Erythroblast (primary cell): ENCODE measurements around the gene MAB21L4.

Experiments
- DNase-seq, 2 experiments: peaks; one replicate each; lab custom pipeline; 2025; lab: John Stamatoyannopoulos, UW
- GATA1 ChIP-seq: IDR thresholded peaks from 2 replicates; pipeline ENCODE4 v1.6.1; 2011; ENCODE audit warnings: low read depth, mild to moderate bottlenecking, control low read depth, low read length, moderate library complexity
- POLR2A ChIP-seq: IDR thresholded peaks from 2 replicates; pipeline ENCODE4 v1.6.1; 2011; ENCODE audit warnings: mild to moderate bottlenecking, low read length

The MAB21L4 gene

DNA sequence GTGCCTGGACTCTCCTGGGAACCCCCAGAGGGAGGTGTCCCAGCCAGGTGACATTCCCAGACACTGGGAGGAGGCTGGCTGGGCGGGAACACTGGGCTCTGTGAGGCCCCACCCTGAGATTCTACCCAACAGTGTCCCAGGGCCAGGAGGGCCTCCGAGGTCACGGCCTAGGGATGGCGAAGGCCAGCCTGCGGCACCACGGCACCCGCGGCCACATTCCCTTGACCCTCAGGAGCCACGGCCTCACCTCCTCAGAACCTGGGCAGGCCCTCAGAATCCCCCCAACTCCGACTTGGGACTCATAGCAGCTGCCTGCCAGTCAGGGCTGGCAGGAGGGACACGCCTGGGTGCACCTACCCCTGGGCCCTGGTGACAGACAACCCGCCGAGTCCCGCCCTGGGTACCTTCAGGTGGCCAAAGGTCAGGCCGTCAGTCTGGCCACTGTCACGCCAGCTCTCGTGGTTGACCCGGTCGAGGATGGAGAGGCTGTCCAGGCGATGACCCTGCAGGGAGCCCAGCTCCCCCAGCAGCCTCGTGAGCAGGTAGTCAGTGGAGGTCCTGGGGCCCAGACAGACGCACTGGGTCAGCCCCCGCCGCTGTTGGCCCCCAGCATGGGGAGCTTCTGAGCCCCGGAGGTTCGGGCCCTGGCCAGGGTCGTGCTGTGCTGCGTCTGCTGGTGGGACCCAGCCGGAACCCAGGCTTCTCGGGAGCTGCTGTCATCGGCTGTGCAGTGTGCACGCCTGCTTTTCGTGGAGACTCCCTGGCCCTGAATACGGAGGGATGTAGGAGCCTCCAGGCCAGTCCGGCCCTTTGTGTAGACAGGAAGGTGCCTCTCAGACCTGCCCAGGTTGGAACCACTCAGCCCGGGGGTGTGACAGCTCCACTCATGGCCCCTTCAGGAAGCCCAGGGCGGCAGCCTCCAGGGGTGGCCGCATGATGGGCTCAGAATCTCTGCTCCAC, 6.1 kb downstream of the MAB21L4 start:
- DNase-seq, result no peak
- TF ChIP-seq POLR2A, result no peak
- TF ChIP-seq GATA1, result no peak

DNA sequence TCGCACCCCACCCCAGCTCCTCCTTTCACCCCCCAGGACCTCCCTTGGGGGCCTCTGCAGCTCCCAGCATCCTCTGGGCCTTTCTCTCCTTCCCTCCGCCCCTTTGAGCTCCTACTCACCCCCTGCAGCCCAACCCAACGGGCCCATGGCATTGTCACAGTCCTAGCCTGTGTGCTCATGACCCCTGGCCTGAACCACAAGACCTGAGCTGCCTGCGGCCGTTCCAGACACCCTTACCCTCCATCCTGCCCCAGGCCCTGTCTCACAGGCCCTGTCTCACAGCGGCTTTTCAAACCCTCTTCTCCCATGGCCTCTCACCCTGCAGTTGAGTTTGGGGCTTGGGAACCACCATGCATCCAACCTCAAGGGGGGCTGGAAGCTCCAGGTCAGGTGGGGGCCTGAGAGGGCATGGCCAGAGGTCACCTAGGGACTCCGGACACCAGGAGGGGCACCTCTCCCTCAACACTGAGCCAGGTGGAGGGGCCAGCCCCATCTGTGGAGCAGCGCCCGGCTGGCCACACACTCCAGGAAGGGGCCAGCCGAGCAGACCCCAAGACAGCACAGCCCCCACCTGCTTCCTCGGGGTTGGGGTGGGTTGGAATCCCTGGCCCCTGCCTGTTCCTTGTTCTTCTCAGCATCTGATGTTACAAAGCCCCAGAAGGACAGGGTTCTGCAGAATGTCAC, 6.9 kb downstream of the MAB21L4 start:
- DNase-seq, result no peak
- no peak for TF ChIP-seq POLR2A

DNA sequence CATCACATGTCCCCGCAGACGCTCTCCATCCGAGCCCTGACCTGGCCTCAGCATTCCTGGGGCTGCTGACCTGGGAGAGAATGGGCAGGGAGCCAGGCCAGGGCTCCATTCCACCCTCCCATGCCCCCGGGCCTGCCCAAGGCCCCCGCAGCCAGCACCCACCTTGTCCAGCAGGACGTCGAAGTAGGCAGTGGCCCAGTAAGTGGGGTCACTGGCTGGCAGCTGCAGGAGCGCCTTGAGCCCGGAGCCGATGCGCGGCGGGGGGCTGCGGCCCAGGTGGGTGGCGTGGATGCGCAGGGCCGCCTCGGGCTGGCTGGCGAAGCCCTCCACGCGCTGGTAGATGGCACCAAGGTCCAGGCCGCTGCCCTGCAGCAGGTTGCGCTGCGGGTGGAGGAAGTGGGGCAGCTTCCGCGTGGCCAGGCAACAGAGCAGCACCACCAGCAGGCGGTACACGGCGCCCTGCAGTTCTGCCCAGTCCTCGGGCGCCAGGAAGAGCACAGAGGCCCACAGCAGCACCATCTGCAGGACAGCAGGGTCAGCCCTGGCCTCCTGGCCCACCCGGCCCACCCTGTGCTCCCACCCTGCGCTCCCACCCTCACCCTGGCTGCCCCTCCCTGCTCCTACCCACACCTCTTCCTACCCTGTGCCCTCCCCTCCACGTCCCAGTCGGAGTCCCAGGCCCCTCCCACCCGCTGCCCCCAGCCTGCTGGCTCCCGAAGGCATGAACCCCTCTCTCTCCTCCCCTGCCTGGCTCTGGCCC, 7.6 kb downstream of the MAB21L4 start:
- no peak for DNase-seq
- TF ChIP-seq POLR2A, result no peak
- TF ChIP-seq GATA1, result no peak

DNA sequence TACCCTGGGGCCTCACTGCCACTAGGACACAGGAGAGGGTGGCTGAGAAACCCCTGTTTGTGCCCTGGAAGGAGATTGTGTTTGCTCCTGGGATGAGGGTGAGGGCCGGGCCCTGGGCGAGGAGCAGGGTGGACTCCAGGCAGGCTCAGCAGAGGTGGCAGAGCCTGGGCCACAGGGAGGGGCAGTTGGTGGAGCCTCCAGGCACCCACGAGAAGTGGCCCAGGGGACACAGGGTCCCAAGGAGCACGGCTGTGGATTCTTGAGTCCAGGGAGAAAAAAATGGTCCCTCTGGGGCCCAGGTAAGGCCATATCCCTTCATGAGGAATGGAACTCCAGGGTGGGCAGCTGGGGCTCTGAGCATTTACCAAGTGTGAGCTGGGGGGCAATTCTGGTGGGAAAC, 8.3 kb downstream of the MAB21L4 start:
- no peak for DNase-seq
- TF ChIP-seq POLR2A (no peak), GATA1 (no peak)

DNA sequence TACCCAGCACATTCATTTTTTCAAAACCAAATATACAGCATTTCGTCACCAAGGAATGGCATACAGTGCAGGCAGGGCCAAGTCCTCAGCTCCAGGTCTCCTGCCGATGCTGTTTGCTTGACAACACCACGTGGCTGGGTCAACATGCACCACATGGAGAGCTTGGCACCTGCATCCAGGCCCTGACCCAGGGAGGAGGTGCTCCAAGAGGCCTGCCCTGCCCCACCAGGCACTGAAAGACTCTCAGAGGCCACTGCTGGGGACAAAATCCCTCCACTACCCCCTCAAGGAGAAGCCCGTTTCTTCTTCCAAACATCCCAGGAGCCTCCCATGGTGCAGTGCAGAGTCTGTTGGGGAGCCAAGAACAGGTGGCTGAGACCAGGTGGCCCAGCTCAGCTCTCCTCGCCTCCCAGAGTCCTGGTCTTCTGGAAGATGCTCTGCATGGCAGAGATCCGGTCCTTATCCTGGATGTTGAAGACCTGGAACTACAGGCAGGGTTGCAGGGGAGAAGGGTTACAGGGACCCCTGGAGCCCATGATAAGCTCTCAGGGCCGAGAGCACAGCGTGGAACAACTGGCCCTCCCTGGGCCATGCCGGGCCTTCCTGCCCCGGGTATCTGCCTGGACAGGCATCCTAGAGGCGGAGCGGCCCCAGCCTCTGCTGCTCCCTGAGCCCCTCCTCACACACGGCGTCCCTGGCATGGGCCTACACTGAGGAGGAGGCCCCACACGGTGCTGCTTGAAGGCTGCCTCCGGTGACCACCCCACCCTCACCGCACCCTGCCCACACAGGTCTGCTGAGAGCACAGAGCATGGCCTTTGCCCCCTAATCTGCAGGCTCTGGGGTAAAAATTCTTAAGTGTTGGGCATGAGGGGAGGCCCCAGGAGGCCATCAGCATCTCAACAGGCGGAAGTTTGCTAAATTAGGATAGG, 9.0 kb downstream of the MAB21L4 start:
- TF ChIP-seq GATA1, result no peak
- TF ChIP-seq POLR2A, result no peak
- DNase-seq, result no peak

DNA sequence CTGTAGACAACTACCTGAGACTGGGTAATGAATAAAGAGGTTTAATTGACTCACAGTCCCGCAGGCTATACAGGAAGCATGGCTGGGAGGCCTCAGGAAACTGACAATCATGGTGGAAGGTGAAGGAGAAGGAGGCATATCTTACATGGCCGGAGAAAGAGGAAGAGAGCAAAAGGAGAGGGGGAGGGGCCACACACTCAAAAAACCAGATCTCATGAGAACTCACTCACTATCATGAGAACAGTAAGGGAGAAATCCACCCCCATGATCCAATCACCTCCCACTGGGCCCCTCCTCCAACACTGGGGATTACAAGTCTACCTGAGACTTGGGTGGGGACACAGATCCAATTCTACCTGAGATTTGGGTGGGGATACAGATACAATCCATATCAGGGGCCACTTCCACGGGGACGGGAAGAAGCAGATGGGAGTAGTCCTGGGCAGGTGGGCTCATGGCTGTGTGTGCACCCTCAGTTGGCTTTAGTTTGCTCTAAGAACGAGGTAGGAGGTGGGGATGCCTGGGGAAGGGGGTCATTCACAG, 9.9 kb downstream of the MAB21L4 start:
- no peak for TF ChIP-seq GATA1
- TF ChIP-seq POLR2A, result no peak
- DNase-seq, result no peak

DNA sequence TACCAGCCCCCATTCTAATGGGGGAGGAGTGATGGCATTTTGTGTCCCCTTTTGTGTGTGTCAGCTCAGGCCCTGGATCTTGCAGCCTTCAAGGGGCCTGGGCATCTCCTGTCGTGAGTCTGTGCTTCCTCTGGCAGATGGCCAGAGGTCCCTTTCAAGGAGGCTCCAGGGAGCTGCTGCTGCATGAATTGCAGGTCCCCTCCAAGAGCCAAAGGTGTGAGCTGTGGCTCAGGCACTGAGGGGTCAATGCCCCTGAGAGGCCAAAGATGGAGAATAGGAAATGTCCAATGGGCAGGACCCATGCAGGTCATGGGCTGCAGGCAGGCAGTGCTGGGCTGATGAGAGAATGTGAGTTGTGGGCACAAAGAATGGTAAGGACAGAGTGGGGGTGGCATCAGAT, 10.4 kb downstream of the MAB21L4 start:
- DNase-seq, result no peak
- TF ChIP-seq POLR2A (no peak), GATA1 (no peak)

DNA sequence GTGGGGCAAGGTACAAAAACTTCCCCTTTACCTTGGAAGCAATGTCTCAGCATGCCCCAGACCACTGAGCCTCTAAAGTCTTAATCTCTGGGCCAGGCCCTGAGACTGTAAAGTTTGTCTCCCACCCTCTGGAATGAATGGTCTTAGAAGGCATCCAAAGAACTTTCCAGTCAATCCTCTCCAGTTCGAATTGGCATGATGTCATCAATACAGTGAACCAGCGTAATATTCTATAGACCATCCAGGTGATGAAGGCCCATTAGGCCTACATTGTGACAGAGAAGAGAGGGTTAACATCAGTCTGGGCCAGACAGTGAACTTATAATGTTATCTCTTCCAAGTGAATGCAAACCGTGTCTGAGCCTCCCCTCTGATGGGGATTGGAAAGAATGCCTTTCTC, 11.2 kb downstream of the MAB21L4 start:
- TF ChIP-seq GATA1, result no peak
- no peak for TF ChIP-seq POLR2A
- no peak for DNase-seq

DNA sequence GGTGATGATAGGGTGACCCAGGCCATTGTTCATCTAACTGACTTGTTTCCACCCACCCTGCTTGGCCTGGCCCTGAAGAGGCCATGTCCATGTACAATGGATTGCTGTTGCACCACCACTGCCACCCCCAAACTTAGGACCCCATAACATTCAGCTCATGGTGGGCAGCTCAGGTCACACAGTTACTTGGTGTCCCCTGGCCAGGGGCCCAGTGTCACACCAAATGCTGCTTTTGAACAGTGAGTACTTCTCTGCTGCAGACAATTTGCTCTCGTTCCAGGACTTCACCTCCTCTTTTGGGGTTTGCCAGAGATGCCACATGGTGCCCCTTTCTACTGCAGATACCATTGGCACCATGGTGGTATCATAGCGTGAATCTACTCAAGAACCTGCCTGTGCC, 11.7 kb downstream of the MAB21L4 start:
- DNase-seq, result no peak

DNA sequence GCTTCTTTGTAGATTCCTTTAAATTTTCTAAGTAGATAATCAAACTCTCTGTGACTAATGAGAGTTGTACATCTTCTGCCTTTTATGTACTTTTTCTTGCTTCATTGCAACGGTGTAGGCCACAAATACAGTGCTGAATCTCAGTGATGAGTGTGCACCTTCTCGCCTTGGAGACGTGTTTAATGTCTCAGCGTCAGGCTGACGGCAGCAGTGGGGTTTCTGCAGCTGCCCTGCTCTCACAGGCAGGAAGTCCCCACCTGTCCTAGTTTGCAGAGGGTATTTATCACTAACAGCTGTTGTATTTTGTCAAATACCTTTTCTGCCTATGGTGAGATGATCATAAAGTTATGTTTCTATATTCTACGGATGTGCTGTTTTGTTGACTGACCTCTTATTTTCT, 14.0 kb downstream of the MAB21L4 start:
- DNase-seq, result no peak

More for the DNA sequence above, 11.7 kb downstream of the MAB21L4 start:
- TF ChIP-seq POLR2A, result no peak
- no peak for TF ChIP-seq GATA1

DNA sequence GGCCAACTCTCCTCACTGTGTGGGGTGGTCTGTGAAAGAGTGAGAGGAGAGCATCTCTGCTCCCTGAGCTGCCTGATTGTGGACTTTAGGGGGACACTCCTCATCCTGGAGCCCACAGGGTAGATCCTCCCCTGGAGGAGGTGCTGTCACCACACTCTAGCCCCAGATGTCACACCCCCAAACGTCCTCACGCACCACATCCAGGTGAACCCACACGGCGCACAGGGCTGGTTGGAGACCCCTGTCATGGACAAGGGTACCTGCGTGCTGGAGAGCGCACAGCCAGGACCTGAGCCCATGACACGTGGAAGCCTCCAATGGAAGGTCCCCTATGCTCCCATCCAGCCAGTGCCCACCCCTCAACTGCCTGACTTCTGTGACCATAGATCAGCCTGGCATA, 16.9 kb downstream of the MAB21L4 start:
- TF ChIP-seq POLR2A, result no peak
- no peak for TF ChIP-seq GATA1
- DNase-seq, result no peak

More for the DNA sequence above, 14.0 kb downstream of the MAB21L4 start:
- no peak for TF ChIP-seq POLR2A
- no peak for TF ChIP-seq GATA1

DNA sequence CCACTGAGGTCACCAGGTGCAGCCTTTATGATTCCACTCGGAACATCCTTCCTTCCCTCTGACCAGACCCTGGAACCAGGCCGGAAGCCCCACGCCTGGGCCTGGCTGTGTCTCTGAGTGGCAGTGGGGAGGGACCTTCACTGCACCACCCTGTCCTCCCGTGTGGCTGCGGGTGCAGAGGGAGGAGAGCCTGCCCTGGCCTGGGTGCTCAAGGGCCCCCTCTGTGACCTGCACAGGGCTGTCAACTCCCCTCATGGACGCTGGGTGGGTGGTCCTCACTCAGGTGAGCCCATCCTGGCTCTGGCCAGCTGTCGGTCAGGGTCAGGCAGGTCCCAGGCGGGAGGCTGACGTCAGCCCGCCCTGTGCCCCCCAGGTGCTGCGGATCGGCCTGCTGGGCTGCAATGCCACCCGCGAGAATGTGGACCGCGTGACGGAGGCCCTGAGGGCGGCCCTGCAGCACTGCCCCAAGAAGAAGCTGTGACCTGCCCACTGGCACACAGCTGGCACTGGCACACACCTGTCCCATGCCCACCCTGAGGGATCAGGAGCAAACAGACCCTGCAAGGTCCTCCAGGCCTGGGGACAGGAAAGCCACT, 17.5 kb downstream of the MAB21L4 start:
- TF ChIP-seq GATA1 (no peak), POLR2A (no peak)
- no peak for DNase-seq
